Suprapubic skin (tissue), 3 donors: ENCODE results near the gene NKD2.

ENCODE experiments used
- CTCF ChIP-seq, 2 donors: fragments of 200-600 bp in 1 of 2; fragments of 450-650 bp in 1 of 2; sonication (generic) in 1 of 2; IDR thresholded peaks; one replicate each; pipeline ENCODE4 v1.5.1; 2016 to 2019; ENCODE audit warnings: antibody characterized with exemption in 2 of 2, mild to moderate bottlenecking in 1 of 2, moderate library complexity in 1 of 2
- POLR2A ChIP-seq, 2 donors: fragments of 450-650 bp; IDR thresholded peaks; one replicate each; pipeline ENCODE4 v1.6.1; 2017; ENCODE audit warnings: antibody characterized with exemption in 2 of 2, mild to moderate bottlenecking in 2 of 2, moderate library complexity in 2 of 2

DNA sequence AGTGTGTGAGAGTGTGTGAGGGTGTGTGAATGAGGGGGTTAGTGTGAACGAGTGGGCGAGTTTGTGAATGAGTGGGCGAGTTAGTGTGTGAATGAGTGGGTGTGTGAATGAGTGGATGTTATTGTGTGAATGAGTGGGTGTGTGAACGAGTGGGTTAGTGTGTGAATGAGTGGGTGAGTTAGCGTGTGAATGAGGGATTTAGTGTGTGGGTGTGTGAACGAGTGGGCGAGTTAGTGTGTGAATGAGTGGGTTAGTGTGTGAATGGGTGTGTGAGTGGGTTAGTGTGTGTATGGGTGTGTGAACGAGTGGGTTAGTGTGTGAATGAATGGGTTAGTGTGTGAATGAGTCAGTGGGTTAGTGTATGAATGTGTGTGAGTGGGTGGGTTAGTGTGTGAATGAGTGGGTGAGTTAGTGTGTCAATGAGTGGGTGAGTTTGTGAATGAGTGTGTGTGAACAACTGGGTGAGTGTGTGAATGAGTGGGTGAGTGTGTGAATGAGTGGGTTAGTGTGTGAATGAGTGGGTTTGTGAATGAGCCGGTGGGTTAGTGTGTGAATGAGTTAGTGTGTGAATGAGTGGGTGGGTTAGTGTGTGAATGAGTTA lies 37.5 kb downstream of the NKD2 start:
- TF ChIP-seq CTCF (IDR thresholded peaks at IDR 0.05) (no peak), POLR2A (IDR thresholded peaks at IDR 0.05) (no peak)
